HG03175 (cell line): ENCODE measurements around the gene PPP1R3A.
"Not testable (repeated sequence)": the region's sequence is repeated elsewhere in the genome, so short reads cannot be mapped to it uniquely, and the experiment has no call there.

Source experiments
- ATAC-seq: cut with Tn5 transposase; IDR thresholded peaks from one replicate; pipeline ENCODE4 v1.9.1; 2021; ENCODE audit warnings: mild to moderate bottlenecking, moderate library complexity; ENCODE audit not compliant: unreplicated experiment

The PPP1R3A gene, protein sequence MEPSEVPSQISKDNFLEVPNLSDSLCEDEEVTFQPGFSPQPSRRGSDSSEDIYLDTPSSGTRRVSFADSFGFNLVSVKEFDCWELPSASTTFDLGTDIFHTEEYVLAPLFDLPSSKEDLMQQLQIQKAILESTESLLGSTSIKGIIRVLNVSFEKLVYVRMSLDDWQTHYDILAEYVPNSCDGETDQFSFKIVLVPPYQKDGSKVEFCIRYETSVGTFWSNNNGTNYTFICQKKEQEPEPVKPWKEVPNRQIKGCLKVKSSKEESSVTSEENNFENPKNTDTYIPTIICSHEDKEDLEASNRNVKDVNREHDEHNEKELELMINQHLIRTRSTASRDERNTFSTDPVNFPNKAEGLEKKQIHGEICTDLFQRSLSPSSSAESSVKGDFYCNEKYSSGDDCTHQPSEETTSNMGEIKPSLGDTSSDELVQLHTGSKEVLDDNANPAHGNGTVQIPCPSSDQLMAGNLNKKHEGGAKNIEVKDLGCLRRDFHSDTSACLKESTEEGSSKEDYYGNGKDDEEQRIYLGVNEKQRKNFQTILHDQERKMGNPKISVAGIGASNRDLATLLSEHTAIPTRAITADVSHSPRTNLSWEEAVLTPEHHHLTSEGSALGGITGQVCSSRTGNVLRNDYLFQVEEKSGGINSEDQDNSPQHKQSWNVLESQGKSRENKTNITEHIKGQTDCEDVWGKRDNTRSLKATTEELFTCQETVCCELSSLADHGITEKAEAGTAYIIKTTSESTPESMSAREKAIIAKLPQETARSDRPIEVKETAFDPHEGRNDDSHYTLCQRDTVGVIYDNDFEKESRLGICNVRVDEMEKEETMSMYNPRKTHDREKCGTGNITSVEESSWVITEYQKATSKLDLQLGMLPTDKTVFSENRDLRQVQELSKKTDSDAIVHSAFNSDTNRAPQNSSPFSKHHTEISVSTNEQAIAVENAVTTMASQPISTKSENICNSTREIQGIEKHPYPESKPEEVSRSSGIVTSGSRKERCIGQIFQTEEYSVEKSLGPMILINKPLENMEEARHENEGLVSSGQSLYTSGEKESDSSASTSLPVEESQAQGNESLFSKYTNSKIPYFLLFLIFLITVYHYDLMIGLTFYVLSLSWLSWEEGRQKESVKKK

DNA sequence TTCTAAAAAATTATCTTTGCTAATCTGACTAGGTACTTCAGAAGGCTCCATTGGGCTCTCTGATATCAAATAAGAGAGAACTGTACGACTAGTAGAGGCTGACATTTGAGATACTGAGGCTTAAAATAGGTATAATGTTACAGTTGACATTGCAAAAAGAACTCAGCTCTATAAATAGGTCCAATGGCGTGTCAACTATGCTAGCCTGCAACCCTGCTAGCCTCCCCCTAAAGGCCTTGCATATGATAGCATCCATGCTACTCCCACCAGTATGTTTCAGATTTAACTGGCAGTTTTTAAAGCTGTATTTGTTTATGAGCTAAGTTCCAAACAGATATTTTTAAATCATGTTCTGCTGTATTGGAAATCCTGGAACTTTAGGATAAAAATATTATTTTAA lies at the start of gene PPP1R3A:
Gene PPP1R3A (minus strand): TSS at position 64 of the 400 bp plus-strand sequence. CDS start 13 bp downstream, at position 51.
- ATAC-seq: no peak

DNA sequence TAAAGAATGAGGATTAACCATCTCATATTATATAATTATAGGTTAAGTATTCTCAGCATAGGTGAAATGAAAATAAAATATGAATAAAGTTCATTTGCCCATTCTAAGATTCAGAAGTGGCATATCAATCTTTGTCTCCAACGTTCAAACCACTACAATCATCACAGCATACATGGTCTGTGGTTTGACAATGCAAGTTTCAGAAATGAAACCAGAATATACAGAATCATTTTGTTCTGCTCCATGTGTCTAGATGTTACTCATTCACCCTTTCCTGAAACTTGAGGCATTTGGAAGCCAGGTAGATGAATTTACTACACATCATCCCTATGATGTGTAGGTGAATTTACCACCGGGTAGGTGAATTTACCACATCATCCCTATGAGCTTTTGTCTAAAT lies 44.5 kb upstream of the PPP1R3A start:
- ATAC-seq: no peak

DNA sequence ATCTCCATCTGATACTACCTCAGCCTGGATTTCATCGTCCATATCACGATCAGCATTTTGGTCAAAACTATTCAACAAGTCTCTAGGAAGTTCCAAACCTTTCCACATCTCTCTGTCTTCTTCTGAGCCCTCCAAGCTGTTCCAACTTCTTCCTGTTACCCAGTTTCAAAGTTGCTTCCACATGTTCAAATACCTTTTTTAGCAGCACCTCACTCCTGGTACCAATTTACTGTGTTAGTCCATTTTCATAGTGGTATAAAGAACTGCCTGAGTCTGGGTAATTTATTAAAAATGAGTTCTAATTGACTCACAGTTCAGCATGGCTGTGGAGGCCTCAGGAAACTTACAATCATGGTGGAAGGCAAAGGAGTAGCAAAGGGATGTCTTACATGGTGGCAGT lies 41.1 kb upstream of the PPP1R3A start:
- ATAC-seq: no peak

DNA sequence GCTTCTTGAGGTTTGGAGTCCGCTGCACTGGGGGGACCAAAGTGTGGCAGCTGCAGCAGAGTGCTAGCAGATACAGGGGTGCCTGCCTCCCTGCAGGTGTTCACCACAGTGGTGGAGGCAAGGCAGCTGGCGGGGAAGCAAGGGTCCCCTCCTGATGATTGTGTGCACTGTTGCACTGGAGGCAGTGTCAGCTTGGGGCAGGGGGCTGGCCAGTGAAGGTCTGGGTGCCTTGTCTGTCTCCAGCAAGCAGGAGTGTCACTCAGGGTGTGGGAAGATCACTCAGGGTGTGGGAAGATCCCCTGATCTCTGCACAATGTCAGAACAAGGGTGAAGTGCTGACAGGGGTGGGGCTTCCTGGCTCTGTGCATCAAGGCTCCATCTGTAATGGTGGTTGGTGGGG lies 36.3 kb upstream of the PPP1R3A start:
- ATAC-seq: no peak

DNA sequence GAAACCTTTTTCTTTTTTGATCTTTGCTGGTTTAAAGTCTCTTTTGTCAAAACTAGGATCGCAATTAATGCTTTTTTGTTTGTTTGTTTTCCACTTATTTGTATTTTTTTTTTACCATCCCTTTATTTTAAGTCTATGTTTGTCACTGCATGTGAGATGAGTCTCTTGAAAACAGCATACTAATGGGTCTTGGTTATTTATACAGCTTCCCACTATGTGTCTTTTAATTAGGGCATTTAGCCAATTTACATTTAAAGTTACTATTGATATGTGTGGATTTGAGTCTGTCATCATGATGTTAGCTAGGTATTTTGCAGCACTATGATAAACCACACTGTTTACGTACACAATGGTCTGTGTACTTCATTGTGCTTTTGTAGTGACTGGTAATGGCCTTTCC lies 34.7 kb upstream of the PPP1R3A start:
- ATAC-seq: no peak

DNA sequence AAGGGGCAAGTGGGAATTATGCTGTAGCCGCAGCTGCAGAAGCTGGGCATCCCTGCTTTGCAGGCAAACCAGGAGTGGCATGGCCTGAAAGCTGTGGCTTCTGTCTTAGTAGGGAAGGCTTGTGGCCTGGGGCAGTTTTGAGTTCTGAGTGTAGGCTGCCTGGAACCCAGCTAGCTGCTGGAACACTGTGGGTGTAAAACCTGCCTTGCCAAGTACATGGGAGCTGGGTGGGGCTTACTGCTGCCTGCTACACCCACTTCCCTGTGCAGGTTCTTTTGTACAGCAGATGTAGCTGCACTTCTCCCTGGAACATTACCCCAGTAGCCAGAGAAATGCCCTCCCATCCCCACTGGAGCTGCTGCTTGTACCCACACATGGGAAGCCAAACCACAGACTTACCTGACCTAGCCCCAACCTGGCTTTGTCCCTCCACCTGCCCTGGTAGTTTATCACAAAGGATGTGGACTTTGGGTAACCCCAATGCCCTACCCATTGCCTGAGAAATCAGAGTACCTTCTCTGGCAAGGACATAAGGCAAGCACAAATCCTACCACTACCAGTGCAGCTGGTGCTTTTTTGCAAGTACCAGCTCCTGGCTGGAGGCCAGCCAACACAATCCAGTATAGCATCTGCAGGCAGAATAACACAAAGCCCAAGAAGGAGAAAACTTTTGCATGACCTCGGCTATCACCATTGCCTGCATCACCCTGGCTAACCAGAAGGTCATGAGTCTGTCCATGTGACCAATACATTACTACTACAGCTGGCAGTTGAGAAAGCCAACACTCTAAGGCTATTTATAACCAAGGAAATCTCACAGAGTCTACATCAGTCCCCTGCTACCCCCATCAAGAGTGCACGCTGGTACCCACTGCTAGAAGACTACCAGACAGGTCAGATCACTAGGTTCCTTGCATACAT lies 26.5 kb upstream of the PPP1R3A start:
- ATAC-seq: no peak

DNA sequence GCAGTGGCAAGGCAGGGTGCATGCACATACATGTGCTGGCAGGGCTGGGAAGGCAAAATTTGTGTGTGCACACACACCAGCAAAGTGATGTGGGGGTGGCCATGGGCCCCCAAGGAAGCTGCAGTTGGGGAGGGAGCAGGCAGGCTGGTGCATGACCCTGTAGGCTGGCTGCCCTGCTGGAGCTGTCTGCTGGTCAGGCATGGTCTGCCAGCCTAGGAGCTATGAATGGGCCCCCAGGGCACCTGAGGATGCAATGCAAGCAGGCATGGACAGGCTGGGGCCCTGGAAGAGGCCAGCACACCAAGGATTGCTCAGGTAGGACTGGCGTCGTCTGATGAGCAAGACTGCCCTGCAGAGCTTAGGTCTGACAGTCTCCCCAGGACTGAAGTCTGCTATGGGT lies 18.2 kb upstream of the PPP1R3A start:
- ATAC-seq: no peak

DNA sequence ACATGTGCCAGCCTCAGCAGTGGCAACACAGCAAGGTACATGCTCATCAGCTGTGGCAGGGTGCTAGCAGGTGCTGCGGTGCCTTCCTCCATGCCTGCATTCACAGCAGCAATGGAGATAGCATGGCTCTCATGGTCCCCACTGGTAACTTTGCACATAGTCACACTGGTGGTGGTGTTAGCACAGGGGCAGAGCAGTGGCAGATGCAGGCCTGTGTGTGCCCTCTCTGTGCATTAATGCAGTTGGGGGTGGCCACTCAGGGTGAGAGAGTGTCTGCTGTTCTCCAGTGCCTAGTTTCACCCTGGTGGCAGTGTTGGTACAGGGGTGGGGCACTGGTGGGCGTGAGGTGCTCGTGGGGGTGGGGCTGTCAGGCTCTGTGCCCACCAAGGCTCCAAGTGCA lies 17.7 kb upstream of the PPP1R3A start:
- ATAC-seq: no peak

DNA sequence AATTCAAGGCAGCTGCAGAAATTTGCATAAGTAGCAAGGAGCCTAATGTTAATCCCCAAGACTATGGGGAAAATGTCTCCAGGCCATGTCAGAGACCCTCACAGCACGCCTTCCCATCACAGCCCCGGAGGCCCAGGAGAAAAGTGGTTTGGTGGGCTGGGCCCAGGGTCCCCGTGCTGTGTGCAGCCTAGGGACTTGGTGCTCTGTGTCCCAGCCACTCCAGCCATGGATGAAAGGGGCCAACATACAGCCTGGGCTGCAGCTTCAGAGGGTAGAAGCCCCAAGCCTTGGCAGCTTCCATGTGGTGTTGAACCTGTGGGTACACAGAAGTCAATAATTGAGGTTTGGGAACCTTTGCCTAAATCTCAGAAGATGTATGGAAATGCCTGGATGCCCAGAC lies 10.6 kb upstream of the PPP1R3A start:
- ATAC-seq: not testable (repeated sequence)

DNA sequence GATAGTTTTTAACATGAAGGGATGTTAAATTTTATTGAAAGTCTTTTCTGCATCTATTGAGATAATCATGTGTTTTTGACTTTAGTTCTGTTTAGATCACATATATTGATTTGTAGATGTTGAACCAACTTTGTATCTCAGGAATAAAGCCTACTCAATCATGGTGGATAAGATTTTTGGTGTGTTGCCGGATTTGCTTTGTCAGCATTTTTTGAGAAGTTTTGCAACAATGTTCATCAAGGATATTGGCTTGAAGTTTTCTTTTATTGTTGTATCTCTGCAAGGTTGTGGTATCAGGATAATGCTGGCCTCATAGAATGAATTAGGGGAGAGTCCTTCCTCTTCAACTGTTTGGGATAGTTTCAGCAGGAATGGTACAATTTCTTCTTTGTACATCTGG lies 9.3 kb upstream of the PPP1R3A start:
- ATAC-seq: no peak

DNA sequence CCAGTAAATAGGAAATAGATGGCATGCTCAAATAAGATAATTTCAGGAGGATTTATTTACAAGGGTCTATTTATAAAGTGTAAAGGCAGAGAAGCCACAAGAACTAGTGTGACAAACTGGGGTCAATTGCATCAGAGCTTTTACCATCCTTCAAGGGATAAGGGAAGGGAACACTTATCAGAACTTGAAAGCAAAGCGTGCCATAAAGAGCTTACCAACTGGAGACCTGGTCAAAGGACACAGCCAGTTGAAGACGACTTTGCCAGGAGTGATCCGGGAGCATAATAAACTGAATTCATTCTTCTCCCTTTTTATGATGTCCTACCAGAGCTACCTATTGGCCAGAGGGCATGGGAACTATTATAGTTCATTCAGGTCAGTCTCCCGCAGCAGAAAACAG lies 3.2 kb upstream of the PPP1R3A start:
- no peak for ATAC-seq

DNA sequence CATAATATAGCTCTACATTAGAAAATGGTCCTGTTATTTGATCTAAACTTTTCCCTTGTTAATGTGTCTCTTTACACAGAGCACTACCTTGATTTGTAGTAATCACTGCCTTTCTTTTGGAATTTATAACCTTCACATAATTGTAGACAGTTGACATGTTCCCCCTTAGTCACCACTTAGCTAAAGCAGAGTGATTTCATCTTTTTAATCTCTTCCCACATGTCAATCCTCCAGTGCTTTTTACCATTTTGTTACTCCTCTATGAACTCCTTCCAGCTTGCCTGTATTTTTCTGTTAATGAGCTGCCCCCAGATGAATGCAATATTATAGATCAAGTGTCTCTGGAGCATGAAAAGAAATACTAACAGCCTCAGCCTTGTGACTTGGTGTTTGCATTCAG lies 2.6 kb upstream of the PPP1R3A start:
- ATAC-seq: no peak

DNA sequence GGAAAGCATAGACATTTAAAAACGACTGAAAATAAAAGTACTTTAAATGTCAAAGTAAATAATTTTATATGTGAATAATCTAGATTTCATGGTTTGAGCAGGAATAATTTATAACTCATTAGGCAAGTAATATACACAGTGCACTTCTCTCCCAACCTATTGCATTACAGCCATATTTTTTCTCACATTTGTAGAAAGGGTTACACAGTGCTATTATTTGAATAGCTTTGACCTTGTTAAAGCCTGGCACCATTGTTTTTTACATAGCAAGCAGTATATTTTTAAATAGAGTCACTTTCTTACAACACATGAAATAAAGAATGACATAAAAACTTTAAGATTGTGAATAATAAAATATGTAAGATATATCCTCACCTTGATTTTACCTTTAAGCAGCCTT lies 969 bp downstream of the PPP1R3A start:
- no peak for ATAC-seq

DNA sequence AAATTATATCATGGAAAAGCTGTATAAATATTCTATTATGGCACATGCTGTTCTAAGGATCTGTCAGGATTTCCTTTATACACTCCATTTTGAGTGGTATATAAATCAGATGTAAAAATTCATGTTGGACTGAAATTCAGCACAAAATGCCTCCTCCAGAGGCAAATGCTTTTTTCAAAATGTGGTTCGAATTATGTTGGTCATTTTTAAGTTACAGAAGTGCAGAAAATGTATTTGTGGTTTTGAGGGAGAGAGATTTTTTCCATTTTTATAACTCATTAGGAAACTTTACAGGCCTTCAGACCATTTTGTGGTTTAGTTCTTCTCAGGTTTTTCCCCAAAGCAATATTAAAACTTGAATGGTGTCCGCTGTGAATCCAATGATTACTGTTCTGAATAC lies 2.9 kb downstream of the PPP1R3A start:
- no peak for ATAC-seq

DNA sequence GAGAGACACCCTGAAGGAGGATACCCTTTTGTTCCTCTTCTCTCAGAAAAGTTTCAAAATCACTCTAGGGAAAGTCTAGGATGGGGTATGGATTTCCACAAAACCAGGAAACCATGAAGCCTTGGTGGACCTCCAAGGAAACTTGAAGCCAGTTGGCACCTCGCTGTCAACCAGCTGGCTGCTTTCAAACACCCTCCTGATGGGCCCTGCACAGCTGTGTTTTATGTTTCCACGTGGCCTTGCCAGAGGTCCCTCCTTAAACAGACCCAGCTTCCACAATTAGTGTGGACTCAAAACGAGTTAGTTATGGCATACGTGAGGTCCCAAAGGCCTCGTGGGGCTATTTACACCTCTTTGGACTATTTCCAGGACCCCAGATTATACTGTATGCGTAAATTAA lies 5.9 kb downstream of the PPP1R3A start:
- no peak for ATAC-seq

DNA sequence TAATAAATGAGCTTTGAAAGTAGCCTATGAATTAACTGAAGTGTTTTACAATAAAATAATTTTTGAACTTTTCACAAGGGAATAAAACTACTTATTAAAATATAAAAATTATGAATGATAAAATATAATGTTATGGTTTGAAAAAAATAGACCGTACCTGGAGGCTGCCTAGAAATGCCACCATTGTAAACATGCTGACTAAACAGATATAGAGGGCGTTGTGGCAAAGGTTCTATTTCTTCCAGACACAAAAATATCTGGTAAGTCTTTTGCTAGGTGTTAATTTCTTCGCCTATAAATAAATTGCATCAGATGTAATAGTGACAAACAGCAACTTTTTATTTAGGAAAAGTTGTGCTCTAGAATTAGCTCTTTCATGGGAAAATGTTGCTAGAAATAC lies 11.2 kb downstream of the PPP1R3A start:
- ATAC-seq: no peak

DNA sequence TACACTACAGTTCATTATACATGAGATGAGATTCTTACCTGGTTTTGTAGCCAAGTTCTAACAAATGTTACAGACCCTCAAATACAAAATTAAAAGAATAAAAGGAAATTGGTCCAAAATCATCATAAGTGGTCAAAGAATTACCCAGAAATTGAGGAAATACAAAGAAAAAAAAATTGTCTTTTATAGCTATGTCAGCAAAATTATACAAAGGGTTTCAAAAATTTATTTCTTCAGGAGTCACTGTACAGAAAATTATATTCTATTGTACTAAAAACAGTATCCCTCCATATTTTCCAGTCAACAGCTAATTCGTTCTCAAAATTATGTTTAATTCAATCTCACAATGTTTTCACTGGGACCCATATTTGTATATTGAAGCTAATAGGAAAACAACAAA lies 14.3 kb downstream of the PPP1R3A start:
- no peak for ATAC-seq

DNA sequence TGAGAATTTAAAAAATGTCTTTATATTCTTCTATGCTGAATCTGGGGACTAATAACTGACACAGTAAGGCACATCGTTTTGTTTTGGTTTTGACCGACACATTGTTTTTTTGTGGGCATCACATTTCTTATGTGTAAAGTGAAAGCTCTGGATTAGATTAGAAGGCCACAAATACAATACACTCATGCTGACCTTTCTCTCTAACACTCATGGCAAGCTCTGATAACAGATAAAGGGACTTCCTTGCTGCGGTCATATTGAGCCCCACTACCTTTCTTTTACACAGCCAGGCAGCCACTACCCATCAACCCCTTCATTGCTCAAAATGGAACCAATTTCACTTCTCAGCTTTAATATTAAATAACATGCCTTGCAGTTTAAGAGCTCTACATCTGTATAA lies 26.0 kb downstream of the PPP1R3A start:
- ATAC-seq: no peak

DNA sequence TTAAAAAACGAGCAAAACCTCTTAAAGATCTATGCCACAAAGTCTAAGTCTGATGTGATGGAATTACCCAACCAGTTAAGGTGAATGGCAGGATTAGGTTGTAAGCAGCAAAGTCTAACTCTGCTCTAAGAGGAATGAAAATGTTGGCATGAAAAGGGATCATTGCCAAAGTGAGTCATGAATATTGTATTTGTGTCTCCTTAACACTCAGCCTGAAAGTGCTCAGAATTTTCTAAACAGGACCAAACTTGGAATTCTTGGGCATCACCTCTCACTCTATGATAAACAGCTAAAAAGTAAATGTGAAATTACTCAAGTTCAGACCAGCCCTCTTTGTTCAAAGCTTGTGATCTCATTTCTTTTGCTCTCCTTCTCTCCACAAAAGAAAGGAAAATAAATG lies 27.0 kb downstream of the PPP1R3A start:
- no peak for ATAC-seq

DNA sequence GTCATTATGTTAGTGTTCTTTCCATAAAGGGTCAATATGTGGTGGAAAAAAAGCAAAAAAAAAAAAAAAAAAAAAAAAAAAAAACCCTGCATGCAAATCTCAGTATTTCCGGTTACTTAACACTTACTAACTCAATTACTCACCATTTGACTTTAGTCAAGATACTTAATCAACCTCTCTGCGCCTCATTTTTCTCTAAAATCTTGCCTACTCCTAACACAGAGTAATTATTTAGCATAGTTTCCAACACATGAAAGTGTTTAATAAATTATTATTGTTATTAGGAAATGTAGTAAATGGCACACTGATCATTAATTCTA lies 27.8 kb downstream of the PPP1R3A start:
- no peak for ATAC-seq
